ENCODE results near the gene PLPP1. TPM values are rescaled to one million over a fixed set of nuclear protein-coding genes. Genes with fewer than 3 reads are reported as not detected.

PLPP1 gene
- total RNA-seq, 1 donor from 2014 or later, result 75.9 TPM

GRCh38 chr5:55386356-55386755, 148.4 kb downstream of the PLPP1 start:
- intact Hi-C loops (cut with DNase I), result no loop called here
- no peak for ATAC-seq (ENCODE audit: poor library complexity)
- no peak for DNase-seq

- DNase-seq, result no peak
These were observed 148.9 kb downstream of the PLPP1 start for GRCh38 chr5:55385846-55386245.

GRCh38 chr5:55385227-55385626, 149.5 kb downstream of the PLPP1 start:
- DNase-seq, result no peak
- ATAC-seq (ENCODE audit: poor library complexity), result no peak
- intact Hi-C loops (cut with DNase I), result no loop called here

More at GRCh38 chr5:55385846-55386245, 148.9 kb downstream of the PLPP1 start:
- intact Hi-C loops (cut with DNase I), result no loop called here
- no peak for ATAC-seq (ENCODE audit: poor library complexity)

- ATAC-seq (ENCODE audit: poor library complexity) (no peak), DNase-seq (no peak)
- intact Hi-C loops (cut with DNase I), result no loop called here
These were observed 150.7 kb downstream of the PLPP1 start for GRCh38 chr5:55384072-55384471.

GRCh38 chr5:55383254-55383653, 151.5 kb downstream of the PLPP1 start:
- ATAC-seq (ENCODE audit: poor library complexity) (no peak), DNase-seq (no peak)
- intact Hi-C loops (cut with DNase I), result no loop called here

- DNase-seq (no peak), ATAC-seq (ENCODE audit: poor library complexity) (no peak)
- intact Hi-C loops (cut with DNase I), result no loop called here
These were observed 157.0 kb downstream of the PLPP1 start for GRCh38 chr5:55377810-55378209.

Small RNAs within 50 kb of the gene (microRNA-seq; reads per million reads assigned to microRNA genes)
- 2.6 reads per million for gene MIR5687

Other genes starting within 250 kb of the PLPP1 start
- gene DHX29, start 227.3 kb downstream of the PLPP1 start, total RNA-seq, result 18.6 TPM
- 65.6 TPM for gene MTREX, start 227.0 kb downstream of the PLPP1 start, total RNA-seq
- gene SLC38A9, start 177.4 kb upstream of the PLPP1 start, total RNA-seq, result 6.3 TPM
- gene DDX4, start 203.1 kb upstream of the PLPP1 start, total RNA-seq, result not detected